Measurements from ENCODE around the gene TBC1D7.

The TBC1D7 gene

DNA sequence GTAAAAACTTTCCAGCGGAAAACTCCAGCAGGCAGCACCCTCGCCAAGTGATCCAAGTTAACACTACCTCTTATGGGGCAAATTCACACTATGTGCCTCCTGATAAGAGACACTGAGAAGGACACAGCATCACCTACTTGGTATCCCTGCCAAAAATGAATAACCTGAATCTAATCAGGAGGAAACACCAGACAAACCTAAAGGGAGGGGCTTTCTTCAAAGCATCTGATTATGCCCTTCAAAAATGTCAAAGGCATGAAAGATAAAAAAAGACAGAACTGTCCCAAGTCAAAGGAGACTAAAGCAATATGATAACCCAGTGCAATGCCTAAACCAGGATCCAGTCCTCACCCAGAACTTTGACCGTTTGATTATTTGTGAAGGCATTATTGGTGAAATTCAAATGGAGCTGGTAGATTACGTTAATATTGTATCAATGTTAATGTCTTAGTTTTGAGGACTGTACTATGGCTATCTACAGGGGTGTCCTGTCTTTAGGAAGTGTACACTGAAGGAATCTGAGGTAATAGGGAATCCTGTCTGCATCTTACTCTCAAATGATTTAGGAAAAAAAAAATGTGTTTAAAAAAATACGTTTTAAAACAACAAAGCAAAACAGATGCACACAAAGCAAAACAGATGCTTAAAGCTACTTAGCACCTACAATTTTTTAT lies 8.3 kb downstream of the TBC1D7 start:
- H3K4me3 ChIP-seq (ENCODE audit: low read depth, low read length) = no peak overlapping the region
- no peak for DNase-seq (ENCODE audit: low read depth)
- TF ChIP-seq, protein P1, sequence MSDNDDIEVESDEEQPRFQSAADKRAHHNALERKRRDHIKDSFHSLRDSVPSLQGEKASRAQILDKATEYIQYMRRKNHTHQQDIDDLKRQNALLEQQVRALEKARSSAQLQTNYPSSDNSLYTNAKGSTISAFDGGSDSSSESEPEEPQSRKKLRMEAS (IDR thresholded peaks at IDR 0.05; ENCODE audit: low read depth, low read length) = no peak
- TF ChIP-seq, protein P2, sequence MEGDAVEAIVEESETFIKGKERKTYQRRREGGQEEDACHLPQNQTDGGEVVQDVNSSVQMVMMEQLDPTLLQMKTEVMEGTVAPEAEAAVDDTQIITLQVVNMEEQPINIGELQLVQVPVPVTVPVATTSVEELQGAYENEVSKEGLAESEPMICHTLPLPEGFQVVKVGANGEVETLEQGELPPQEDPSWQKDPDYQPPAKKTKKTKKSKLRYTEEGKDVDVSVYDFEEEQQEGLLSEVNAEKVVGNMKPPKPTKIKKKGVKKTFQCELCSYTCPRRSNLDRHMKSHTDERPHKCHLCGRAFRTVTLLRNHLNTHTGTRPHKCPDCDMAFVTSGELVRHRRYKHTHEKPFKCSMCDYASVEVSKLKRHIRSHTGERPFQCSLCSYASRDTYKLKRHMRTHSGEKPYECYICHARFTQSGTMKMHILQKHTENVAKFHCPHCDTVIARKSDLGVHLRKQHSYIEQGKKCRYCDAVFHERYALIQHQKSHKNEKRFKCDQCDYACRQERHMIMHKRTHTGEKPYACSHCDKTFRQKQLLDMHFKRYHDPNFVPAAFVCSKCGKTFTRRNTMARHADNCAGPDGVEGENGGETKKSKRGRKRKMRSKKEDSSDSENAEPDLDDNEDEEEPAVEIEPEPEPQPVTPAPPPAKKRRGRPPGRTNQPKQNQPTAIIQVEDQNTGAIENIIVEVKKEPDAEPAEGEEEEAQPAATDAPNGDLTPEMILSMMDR (IDR thresholded peaks at IDR 0.05; ENCODE audit: low read depth, low read length) = no peak
- TF ChIP-seq MYC (IDR thresholded peaks at IDR 0.05; ENCODE audit: low read depth, low read length) = no peak

DNA sequence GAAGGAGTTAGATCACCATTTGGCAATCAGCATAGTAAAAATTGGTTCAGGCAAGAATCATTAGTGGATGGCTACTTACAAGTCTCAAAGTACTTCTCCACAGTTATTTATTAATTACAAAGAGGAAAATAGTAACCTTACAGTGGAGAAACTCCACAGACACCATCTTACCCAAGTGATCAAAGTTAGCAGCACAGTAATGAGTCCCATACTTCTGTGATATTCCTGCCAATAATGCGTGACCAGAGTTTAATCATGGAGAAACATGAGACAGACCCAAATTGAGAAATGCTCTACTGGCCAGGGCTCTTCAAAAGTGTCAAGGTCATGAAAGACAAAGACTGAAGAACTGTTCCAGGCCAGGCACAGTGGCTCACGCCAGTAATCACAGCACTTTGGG lies 9.5 kb downstream of the TBC1D7 start:
- DNase-seq (ENCODE audit: low read depth) = no peak
- H3K4me3 ChIP-seq (ENCODE audit: low read depth, low read length) = no peak overlapping the region
- TF ChIP-seq, protein P2 (IDR thresholded peaks at IDR 0.05; ENCODE audit: low read depth, low read length) = no peak
- TF ChIP-seq MYC (IDR thresholded peaks at IDR 0.05; ENCODE audit: low read depth, low read length) (no peak), POLR2A (IDR thresholded peaks at IDR 0.05; ENCODE audit: extremely low read depth, insufficient read length) (no peak)
- TF ChIP-seq, protein P1 (IDR thresholded peaks at IDR 0.05; ENCODE audit: low read depth, low read length) = no peak

DNA sequence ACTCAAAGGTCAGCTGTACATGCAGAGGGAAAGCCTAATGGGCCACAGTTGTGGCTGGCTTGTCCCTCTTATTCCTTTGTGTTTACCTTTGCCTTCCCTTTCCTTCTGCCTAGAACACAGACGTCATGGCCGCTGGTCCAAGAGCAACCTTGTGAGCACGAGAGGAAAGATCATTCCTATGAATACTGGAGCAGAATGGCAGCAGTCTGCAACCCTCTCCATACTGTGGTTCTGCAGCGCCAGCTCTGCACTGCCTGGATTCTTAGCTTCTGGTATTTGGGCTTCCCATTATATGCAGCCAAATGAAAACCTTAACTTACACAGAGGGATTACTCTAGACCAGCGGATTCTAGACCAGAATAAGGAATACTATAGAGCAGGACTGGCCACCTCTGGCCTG lies 12.4 kb downstream of the TBC1D7 start:
- no peak for TF ChIP-seq POLR2A (IDR thresholded peaks at IDR 0.05; ENCODE audit: extremely low read depth, insufficient read length)
- no peak for TF ChIP-seq MYC (IDR thresholded peaks at IDR 0.05; ENCODE audit: low read depth, low read length)
- TF ChIP-seq, protein P1 (IDR thresholded peaks at IDR 0.05; ENCODE audit: low read depth, low read length) = no peak
- TF ChIP-seq, protein P2 (IDR thresholded peaks at IDR 0.05; ENCODE audit: low read depth, low read length) = no peak
- no peak overlapping the region for H3K4me3 ChIP-seq (ENCODE audit: low read depth, low read length)
- no peak for DNase-seq (ENCODE audit: low read depth)

DNA sequence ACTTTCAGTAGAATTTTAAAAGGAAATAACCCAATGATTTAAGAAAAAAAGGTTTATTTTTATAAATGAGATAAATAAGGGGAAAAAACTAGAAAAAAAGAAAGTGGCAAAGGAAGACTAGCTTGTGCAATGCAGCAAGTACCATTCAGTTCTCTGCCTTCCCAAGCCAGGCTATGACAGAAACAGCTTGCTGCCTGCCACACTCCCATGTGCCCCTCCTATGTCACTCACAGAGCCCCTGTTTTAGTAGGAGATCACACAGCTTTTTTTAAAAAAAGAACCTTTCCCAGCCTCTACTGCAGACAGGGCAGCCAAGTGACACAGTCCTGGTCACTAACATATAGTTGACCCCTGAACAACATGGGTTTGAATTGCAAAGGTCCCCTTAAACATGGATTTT lies 13.5 kb downstream of the TBC1D7 start:
- H3K4me3 ChIP-seq (ENCODE audit: low read depth, low read length) = no peak overlapping the region
- no peak for TF ChIP-seq MYC (IDR thresholded peaks at IDR 0.05; ENCODE audit: low read depth, low read length)
- TF ChIP-seq, protein P1 (IDR thresholded peaks at IDR 0.05; ENCODE audit: low read depth, low read length) = no peak
- TF ChIP-seq POLR2A (IDR thresholded peaks at IDR 0.05; ENCODE audit: extremely low read depth, insufficient read length) = no peak
- TF ChIP-seq, protein P2 (IDR thresholded peaks at IDR 0.05; ENCODE audit: low read depth, low read length) = no peak
- DNase-seq (ENCODE audit: low read depth) = no peak

DNA sequence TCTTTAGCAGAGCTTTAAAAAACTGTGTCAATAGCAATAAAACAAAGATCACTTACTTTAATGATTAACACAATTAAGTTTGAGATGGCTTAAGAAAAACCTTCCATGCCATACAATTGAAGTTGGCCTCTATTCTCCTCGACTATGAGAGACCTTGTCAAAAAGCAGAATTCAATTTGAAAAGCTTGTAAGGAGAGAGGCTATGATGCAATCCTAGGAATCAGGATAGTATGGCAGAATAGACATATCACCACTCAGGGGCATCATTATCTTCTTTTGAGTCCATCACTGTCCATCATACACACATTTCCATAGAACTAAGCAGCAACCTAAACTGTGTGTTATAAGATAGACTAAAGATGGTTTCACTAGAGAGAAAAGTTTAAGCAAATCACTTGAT lies 17.2 kb downstream of the TBC1D7 start:
- no peak overlapping the region for H3K4me3 ChIP-seq (ENCODE audit: low read depth, low read length)
- no peak for TF ChIP-seq POLR2A (IDR thresholded peaks at IDR 0.05; ENCODE audit: extremely low read depth, insufficient read length)
- TF ChIP-seq, protein P2 (IDR thresholded peaks at IDR 0.05; ENCODE audit: low read depth, low read length) = no peak
- TF ChIP-seq MYC (IDR thresholded peaks at IDR 0.05; ENCODE audit: low read depth, low read length) = no peak
- TF ChIP-seq, protein P1 (IDR thresholded peaks at IDR 0.05; ENCODE audit: low read depth, low read length) = no peak
- no peak for DNase-seq (ENCODE audit: low read depth)

Data from NB4 (cell line).